GM21360 (cell line): Measurements from ENCODE around the gene HMCN1.
A peak's percentile ranks its signal among the peaks of the same experiment; 100 is the strongest.

ENCODE experiments used
- ATAC-seq: cut with Tn5 transposase; IDR thresholded peaks from one replicate; pipeline ENCODE4 v1.9.1; 2021; ENCODE audit warnings: mild to moderate bottlenecking, moderate library complexity; ENCODE audit not compliant: unreplicated experiment

The HMCN1 gene

DNA sequence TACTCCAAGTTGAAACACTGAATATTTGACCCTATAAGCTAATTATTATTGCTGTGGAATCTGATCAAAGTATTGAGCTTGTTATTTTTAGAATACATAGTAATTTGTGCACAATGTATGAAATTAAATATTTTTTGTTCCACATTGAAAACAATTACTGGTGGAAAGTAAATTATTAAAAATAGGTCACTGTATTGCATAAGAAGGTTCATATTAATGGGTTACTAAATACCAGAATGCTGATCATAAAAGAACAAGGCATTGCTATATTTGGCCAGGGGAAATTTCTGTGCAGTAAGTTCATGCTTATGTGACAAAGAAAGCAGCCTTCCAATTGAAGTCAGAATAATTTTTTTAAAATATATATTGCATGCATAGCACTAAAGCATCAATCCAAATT is 481.4 kb downstream of the HMCN1 start:
- no peak for ATAC-seq

DNA sequence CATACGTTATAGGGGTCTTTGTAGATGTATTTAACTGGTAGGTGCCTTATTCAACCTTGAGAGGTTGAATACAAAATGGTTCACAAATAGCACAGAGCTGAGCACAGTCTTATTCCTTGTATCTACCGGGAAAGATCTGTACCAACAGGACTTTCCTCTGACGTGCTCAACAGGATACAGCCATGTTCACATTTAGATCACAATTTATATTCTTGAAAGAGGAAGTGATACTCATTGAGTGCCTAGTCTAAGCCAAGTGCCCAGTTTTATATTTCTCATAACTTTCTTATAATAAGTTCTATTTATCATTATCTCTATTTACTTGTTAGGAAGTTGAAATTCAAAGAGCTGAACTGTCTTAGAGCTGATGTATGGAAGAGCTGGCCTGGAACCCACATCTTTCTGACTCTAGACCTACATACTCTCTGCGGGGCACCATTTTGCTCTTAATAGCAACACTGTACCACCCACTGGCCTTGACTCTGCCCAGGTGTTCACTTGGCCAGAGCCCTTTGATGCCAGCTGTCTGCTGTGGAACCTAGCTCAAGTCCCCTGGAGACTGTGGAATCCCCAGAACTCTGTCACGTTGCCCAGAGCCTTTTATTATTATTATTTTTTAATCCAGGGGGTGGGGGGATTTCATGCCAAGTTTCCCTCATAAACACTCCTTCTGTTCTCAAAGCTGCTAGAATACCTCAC is 484.6 kb downstream of the HMCN1 start:
- ATAC-seq = peak; percentile 94

DNA sequence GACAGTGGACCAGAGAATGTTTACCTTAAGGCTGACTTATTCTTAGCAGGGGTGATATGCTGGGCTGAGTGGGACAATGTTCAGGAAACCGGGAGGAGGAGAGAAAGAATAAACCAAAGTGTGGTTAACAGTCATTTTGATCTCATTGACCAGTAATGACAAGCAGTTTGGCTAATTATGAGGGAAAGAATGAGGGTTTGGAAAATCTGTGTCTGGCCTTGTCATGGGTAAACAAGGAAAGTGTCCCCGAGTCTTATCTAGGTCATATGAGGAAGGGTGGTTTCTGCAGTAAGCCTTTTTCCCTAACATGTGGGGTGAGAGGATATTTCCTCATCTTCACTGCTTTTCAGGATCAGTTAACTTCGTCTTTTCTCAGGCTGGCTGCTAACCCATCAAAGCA is 485.9 kb downstream of the HMCN1 start:
- no peak for ATAC-seq

DNA sequence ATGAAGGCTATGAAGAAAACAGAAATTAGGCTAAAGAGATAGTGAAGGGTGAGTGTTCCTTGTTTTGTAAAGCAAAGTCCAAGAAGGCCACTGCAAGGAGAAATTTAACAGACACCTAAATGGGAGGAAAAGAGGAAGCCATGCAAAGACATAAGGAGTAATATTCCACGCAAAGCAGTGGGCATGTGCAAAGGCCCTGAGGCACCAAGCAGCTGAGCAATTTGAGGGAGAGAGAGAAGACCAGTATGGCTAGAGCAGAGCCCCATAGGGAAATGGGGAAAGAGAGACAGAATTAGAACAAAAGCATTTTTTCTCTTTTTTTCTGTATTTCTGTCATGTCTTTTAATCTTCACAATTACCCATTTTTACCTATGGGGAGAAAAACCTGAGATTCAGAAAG is 486.7 kb downstream of the HMCN1 start:
- ATAC-seq = no peak

DNA sequence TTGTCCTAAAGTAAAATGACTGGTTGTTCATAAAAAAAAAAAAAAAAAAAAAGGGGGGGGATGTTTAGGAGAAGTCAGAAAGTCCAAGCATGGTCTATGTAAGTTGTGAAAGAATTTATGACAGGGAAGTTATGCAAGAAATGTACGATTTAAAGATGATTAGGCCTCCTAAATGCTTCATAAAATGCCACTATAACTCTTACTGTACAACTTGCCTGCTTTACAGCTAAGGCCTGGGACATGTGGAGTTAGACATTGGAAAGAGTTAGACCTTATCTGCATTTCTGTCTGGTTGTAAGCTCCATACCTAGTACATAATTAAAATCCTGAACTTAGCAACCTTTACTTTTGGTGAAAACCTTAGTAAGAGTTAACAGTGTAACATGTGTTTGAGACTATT is 490.9 kb downstream of the HMCN1 start:
- no peak for ATAC-seq

DNA sequence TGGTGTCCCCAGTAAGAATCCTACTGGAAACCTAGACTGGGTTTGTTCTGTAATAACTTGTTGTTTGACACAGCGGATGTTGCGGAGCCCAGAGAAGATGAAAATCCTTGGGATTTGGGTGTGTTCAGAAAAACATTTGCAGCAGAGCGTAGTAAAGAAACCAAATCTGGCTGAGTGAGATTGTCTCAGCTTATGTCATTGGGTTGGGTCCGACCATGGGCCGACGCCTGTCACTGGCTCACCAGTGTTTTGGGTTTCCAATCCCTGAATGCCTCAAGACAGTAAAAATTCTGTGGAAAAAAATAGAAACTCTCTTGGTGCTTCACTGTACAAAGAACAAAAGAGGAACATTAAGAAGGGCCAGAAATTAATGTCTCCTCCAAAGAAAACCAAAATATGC is 494.6 kb downstream of the HMCN1 start:
- ATAC-seq = no peak

DNA sequence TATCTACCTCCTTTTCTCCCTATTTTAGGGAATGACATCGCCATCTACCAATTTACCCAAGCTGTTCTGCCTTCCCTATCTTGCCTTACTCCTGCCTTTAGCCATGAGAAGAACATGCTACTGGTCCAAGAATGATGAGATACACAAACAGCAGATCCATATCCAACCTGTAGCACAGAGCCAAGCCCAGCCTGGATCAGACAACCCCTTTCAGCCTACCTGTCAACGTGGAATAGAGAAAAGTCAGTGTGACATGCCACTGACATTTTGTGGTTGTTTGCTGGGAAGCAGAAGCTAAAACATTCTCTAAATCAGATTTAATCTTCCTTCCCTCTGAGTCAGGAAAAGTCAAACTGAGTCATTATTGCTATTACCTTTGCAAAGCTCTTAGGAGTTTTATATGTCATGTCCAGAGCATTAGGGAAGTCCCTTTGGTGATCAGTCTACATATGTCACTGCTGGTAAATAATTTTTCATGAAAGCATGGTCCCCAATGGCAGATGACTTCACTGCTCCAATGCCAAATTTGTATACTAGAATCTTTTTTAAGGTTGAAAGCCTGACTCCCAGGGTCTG is 497.8 kb downstream of the HMCN1 start:
- no peak for ATAC-seq

DNA sequence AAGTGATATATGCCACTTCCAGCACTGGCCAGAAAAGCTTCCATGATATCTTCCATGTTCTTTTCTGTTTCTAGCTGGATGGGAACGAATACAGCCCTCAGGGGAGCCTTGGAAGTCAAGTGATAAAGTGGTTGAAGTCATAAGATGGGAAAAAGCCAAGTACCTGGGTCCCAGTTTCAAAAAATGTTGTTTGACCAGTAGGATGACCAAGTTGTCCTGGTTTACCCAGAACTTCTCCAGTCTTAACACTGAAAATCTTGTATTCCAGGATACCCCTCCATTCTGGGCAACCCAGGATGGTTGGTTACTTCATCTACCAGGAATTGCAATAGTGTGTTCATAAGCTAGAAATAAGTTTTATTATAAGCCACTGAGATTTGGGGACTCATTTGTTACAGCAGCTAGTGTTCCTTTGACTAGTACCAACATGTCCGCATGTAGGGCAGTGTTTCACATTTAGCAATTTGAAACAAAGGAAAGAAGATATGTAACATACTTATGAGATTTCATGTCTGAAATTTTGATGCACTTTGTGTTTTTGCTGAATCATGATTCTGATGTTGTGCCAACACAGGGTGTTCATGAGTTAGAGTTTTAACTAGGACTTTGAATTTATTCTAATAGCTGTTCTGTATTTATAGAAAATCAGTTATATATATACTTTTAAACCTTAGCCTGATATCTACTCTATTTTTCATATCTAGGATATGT is 500.9 kb downstream of the HMCN1 start:
- no peak for ATAC-seq

DNA sequence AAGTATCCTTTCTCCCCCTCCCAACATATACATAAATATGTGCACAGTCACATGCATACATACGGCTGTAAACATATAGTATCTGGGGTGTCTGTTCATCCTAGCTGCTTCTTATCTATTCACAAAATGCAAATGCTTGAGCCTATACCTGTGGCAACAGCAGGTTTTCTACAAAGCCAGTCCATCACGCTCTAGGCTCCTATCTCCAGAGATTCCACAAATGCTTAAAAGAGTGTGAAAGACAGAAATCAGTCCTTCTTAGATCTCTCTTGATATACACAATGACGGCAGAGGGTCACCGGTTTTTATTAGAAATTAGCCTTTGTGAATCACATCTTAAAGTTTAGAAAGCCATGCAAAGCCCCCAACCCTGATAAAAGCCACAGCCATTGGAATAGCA is 501.5 kb downstream of the HMCN1 start:
- ATAC-seq = no peak

DNA sequence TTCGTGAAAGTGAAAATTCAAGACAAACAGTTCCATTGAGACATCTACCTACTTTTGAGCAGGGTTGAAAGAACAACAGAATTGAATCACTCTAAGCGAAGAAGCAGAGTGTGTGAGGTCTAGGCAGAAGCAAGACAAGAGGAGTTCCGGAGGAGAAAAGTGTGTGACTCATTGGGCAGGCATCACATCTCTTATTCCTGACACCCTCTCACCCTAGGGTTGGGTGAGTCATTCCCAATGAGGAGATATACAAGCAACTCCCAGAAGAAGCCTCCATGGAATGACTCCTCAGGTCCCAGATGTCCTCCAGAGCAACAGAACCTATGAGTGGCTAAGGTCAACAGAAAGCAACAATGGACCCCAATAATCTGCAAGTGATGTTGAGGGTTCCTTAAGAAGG is 502.7 kb downstream of the HMCN1 start:
- no peak for ATAC-seq

DNA sequence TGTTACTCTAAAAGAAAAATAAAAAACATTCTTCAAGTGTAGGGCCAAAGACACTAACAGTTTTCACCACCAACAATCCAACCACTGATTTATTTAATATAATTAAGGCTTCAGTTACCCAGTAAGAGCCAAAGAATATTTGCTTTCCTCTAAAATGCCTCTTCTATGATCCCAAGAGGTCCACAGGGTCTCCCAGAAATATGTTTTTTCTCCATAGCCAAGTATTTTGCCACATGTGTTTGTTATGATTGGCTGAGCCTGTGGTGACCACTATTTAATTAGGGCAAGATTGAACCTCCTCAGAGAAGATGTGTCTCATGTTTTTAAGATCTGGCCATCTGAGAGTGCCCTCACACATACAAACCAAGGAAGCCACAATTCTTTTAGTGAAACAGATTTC is 505.0 kb downstream of the HMCN1 start:
- no peak for ATAC-seq

DNA sequence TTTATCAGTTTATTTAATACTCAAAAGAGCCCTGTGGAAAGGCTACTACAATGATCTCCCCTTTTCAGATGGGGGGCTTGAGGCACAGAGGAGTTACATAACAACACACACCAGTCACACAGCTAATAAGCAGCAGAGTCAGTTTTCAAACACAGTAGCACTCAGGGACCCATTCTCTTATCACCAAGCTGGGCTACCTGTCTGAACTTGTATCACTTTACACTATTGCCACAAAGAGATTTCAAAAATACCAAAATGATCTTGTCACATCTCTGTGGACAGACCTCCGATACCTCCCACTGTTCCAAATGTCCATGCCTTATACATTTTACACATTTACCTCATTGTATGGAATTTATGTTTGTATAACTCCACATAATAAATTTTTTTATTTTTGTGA is 506.2 kb downstream of the HMCN1 start:
- no peak for ATAC-seq
